Osteoblast (primary cell): ENCODE data around the gene RIMBP2. TPM values are rescaled to one million over a fixed set of nuclear protein-coding genes. Genes with fewer than 3 reads are reported as not detected.

Experiments
- DNase-seq: peaks from one replicate; pipeline ENCODE4 v3.0.0; 2011; ENCODE audit warnings: low spot score, mixed read lengths; ENCODE audit not compliant: insufficient read length; ENCODE audit errors: missing footprints
- H2AFZ ChIP-seq: 2 replicates; pipeline ENCODE4 v1.6.0; 2011; ENCODE audit warnings: mild to moderate bottlenecking, low read length
- H3K27ac ChIP-seq: 2 replicates; pipeline ENCODE4 v1.5.1; 2011; ENCODE audit warnings: mild to moderate bottlenecking, low read depth, low read length, moderate library complexity
- H3K27me3 ChIP-seq: 2 replicates; pipeline ENCODE4 v1.6.0; 2012; ENCODE audit warnings: mild to moderate bottlenecking, control low read depth, inconsistent platforms, low read length, moderate library complexity; ENCODE audit not compliant: insufficient read depth
- H3K36me3 ChIP-seq: 2 replicates; pipeline ENCODE4 v1.5.1; 2011; ENCODE audit warnings: mild to moderate bottlenecking, low read length, control low read depth, moderate library complexity; ENCODE audit not compliant: insufficient read depth
- H3K4me1 ChIP-seq: 2 replicates; pipeline ENCODE4 v1.5.1; 2011; ENCODE audit warnings: mild to moderate bottlenecking, low read length, control low read depth, moderate library complexity; ENCODE audit not compliant: insufficient read depth
- H3K4me2 ChIP-seq: 2 replicates; pipeline ENCODE4 v1.6.0; 2011; ENCODE audit warnings: mild to moderate bottlenecking, low read length; ENCODE audit not compliant: insufficient read depth
- H3K4me3 ChIP-seq: fragments of 200-600 bp; sonication (generic); 3 replicates; pipeline ENCODE4 v1.5.1; 2012; ENCODE audit warnings: mild to moderate bottlenecking, low read length, inconsistent platforms; ENCODE audit not compliant: insufficient read depth
- H3K79me2 ChIP-seq: 2 replicates; pipeline ENCODE4 v1.6.0; 2012; ENCODE audit warnings: mild to moderate bottlenecking, low read length, control low read depth, inconsistent platforms; ENCODE audit not compliant: insufficient read depth
- H3K9me3 ChIP-seq: 2 replicates; pipeline ENCODE4 v1.5.1; 2011; ENCODE audit warnings: low read depth, low read length, control low read depth
- H4K20me1 ChIP-seq: 2 replicates; pipeline ENCODE4 v1.6.0; 2012; ENCODE audit warnings: mild to moderate bottlenecking, low read length, control low read depth; ENCODE audit not compliant: insufficient read depth
- total RNA-seq: library from RNA; depleted of rRNA; stranded (reverse); fragments of >200 nt; gene quantifications from 2 replicates; pipeline ENCODE4 v1.2.3, GENCODE V29; 2012
- TF ChIP-seq, protein P1 (sequence below): IDR thresholded peaks from 2 replicates; pipeline ENCODE4 v1.5.1; 2011; ENCODE audit warnings: mild to moderate bottlenecking, low read depth, low read length, moderate library complexity; ENCODE audit errors: extremely low read depth

RIMBP2 gene
- total RNA-seq, 1 donor = not detected

DNA sequence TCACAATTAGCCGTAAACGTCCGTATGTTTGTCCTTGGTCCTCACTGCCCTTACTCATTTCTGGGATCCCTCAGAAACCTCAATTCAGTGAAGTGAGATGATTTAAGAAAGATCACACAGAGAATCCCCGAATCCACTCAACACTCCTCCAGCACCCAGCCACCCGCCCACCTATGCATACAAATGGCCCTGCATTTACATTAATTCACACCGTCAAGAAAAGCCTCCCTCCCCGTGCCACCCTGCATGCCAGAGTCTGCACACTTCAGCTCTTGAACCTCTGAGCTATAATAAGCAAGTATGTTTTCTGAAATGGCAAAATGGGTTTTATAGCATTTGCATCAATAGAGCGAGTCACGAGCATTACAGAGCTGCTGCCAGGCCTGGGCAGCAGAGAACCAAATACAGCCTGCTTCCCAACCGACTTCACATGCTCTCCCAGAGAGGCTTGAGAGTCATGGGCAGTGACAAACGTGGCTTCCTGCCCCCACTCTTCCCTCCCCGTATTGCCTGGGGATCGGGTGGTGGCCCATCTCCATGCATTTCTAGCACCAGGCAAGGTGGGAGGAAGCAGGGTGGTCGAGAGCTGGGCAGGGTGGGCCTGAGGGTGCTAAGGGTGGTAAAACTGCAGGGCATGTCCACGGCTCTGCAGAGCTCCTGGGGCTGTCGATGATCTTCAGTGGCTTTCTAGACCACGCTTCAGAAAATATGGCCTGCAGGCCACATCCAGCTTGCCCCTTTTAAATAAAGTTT is 177.6 kb downstream of the RIMBP2 start:
- Histone ChIP-seq H3K9me3 (no peaks in the 10 kb centered on the region), H4K20me1 (no peaks in the 10 kb centered on the region), H3K4me3 (no peak overlapping the region), H2AFZ (no peak overlapping the region), H3K27ac (no peak overlapping the region), H3K4me1 (no peaks in the 10 kb centered on the region), H3K79me2 (no peaks in the 10 kb centered on the region), H3K36me3 (no peaks in the 10 kb centered on the region), H3K27me3 (no peaks in the 10 kb centered on the region), H3K4me2 (no peak overlapping the region)
- TF ChIP-seq, protein P1, sequence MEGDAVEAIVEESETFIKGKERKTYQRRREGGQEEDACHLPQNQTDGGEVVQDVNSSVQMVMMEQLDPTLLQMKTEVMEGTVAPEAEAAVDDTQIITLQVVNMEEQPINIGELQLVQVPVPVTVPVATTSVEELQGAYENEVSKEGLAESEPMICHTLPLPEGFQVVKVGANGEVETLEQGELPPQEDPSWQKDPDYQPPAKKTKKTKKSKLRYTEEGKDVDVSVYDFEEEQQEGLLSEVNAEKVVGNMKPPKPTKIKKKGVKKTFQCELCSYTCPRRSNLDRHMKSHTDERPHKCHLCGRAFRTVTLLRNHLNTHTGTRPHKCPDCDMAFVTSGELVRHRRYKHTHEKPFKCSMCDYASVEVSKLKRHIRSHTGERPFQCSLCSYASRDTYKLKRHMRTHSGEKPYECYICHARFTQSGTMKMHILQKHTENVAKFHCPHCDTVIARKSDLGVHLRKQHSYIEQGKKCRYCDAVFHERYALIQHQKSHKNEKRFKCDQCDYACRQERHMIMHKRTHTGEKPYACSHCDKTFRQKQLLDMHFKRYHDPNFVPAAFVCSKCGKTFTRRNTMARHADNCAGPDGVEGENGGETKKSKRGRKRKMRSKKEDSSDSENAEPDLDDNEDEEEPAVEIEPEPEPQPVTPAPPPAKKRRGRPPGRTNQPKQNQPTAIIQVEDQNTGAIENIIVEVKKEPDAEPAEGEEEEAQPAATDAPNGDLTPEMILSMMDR = no peak
- DNase-seq = no peak

DNA sequence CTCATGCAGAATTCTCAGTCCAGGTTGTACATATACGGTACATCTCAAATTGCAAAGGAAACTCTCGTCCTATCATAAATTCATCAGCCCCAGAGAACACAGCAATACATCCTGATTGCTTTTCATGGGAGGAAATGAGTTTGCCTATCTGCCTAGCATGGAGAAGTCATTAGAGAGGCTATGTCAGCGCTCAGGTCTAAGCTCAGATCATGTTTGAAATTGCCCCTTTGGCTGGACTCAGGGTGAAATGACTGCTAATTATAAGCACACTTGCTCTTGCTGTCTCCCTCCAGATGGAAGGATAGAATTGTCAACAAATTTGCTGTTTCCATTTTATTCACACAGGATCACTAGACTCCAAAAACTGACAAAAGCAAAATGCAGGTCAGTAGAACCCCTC is 178.4 kb downstream of the RIMBP2 start:
- TF ChIP-seq, protein P1 = no peak

DNA sequence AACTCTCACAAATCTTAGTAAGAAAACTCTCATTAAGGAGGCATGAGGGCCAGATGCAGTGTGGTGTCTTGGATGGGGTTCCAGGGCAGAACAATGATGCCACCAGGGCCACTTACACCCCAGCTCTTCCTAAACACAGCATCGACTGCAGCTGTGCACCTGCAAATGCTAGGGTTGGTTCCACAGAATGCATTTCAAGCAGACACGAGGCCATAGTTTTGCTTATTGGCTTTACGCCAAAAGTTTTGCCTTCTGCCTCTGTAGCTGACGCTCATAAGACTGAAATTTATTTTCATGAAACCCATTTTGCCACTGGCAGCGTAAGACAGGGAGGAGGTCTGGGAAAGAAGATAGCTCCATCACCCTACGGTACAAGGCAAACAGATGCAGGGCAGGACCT is 179.0 kb downstream of the RIMBP2 start:
- Histone ChIP-seq H3K4me2 (no peak overlapping the region), H3K27me3 (no peaks in the 10 kb centered on the region), H3K27ac (no peak overlapping the region), H4K20me1 (no peaks in the 10 kb centered on the region), H3K79me2 (no peaks in the 10 kb centered on the region), H3K36me3 (no peaks in the 10 kb centered on the region), H3K4me3 (no peak overlapping the region), H3K4me1 (no peaks in the 10 kb centered on the region), H2AFZ (no peak overlapping the region), H3K9me3 (no peaks in the 10 kb centered on the region)
- TF ChIP-seq, protein P1 = no peak
- DNase-seq = no peak

More for the DNA sequence above, 178.4 kb downstream of the RIMBP2 start:
- Histone ChIP-seq H3K4me3 (no peak overlapping the region), H3K4me2 (no peak overlapping the region), H3K36me3 (no peaks in the 10 kb centered on the region), H3K4me1 (no peaks in the 10 kb centered on the region), H3K27me3 (no peaks in the 10 kb centered on the region), H3K9me3 (no peaks in the 10 kb centered on the region), H3K27ac (no peak overlapping the region), H2AFZ (no peak overlapping the region), H3K79me2 (no peaks in the 10 kb centered on the region), H4K20me1 (no peaks in the 10 kb centered on the region)
- DNase-seq = no peak

DNA sequence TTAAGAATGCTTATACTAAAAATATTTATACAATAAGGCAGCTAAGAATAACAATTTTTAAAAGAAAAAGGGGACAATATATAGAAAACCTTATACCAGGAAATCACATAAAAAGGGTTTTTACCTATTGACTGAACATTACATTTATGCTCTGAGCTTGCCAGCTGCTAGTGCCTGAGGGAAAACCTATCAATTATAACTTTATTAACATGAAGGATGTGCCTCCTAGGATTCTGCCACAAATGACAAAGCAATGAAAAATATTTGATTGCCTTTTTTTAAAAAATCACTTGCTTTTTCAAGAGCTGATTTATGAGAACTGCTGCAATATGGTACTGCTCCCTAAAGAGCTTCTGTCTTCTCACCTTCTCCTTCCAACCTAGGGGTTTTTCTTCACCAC is 185.7 kb downstream of the RIMBP2 start:
- Histone ChIP-seq H3K9me3 (no peaks in the 10 kb centered on the region), H3K4me1 (no peaks in the 10 kb centered on the region), H3K79me2 (no peaks in the 10 kb centered on the region), H3K4me3 (no peak overlapping the region), H3K27me3 (no peaks in the 10 kb centered on the region), H3K36me3 (no peaks in the 10 kb centered on the region), H4K20me1 (no peaks in the 10 kb centered on the region), H3K27ac (no peak overlapping the region), H2AFZ (no peak overlapping the region), H3K4me2 (no peak overlapping the region)
- DNase-seq = no peak
- TF ChIP-seq, protein P1 = no peak
